DMS53 treated with DMSO at 0.1 percent for 48 hours (cell line): ENCODE data around the gene SHANK1.
"Not testable (repeated sequence)": the region's sequence is repeated elsewhere in the genome, so short reads cannot be mapped to it uniquely, and the experiment has no call there.

Source experiments
- DNase-seq: peaks from one replicate; lab custom pipeline; 2025; ENCODE audit not compliant: unreplicated experiment; lab: John Stamatoyannopoulos, UW

The SHANK1 gene

GRCh38 chr19:50639121-50640112 is 80.2 kb downstream of the SHANK1 start, which contains the start of gene SYT3:
Gene SYT3 (minus strand): TSS chr19:50639881. CDS start chr19:50637411, 2,470 bp downstream.
- DNase-seq = no peak

DNA sequence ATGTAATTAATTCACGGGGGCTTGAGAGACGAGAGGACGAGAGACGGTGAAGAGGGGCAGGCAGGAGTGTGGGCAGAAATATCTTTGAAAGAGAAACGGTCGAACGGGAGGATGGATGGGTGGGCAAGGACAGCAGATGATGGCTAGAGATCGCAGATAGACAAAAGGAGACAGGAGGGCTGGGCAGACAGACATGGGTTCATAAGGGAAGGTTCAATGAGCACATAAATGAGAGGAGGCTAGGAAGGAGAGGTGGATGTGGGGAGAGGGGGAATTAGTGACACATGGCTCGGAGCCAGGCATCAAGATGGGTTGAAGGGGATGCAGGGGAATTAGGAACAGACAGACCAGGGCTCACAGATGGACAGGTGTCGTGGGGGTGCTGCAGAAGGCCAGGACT is 81.0 kb downstream of the SHANK1 start:
- no peak for DNase-seq

DNA sequence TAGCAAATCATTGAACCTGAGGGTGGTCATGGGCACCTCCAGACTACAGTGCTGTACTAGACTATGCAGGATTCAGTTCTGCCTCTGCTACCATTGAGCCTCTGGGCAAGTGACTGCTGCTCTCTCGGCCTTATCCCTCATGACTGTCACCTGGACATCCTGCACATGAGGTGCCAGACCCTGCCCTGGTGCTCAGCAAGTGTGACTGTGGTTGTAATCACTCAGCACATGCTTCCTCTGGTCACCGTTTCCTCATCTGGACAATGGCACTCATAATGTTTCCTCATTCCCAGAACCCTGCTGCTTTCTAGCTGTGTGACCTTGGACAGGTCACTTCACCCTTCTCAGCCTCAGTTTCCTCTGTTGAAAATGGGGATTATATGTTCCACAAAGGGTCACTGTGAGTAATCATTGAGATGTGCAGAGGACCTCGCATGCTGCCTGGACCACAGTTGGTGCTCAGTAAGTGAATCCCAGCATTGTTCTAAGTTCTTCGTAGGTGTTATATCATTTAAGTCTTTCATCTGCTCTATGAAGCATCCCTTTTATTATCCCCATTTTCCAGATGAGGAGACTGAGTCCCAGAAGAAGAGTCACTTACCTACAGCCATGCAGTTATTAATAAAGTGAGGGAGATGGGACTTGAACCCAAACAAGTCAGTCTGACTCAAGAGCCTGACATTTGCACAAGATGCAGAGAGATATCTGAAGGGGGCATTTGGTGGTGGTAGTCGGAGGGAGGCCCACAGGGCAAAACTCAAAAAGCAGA is 83.1 kb downstream of the SHANK1 start:
- no peak for DNase-seq

DNA sequence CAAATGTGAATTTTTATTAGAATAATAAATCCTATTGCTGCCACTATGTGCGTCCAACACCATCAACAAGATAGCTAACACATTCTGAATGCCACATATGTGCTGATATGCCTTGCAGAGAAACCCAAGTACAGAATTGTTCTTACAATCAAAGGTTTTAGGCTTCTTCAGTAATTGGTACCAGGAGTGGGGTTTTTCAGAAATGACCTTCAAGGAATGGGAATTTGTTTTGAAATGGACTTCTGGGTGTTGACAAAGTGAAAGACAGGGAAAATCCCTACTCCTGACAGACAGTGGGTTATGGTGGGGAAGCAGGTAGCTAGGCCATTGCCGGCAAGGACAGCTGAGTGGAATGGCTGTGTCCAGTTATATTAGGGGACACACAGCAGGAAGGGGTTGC is 85.6 kb downstream of the SHANK1 start:
- no peak for DNase-seq

DNA sequence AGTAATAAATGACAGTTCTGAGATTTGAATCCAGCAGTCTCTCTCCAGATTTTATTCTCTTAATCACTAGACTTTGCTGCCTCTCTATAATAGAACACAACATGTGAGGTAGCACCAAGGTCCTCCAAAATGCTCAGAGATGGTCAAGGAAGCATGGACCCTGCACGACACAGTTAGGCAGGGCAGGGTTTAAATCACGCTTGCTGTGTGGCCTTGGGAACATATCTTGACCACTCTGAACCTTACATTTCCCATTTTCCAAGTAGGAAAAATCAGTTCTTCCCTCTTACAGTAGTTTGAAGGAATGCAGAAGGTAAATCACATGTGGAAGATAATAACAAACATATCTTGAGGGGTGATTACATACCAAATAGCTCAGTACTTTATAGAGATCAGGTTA is 86.2 kb downstream of the SHANK1 start:
- DNase-seq = no peak

DNA sequence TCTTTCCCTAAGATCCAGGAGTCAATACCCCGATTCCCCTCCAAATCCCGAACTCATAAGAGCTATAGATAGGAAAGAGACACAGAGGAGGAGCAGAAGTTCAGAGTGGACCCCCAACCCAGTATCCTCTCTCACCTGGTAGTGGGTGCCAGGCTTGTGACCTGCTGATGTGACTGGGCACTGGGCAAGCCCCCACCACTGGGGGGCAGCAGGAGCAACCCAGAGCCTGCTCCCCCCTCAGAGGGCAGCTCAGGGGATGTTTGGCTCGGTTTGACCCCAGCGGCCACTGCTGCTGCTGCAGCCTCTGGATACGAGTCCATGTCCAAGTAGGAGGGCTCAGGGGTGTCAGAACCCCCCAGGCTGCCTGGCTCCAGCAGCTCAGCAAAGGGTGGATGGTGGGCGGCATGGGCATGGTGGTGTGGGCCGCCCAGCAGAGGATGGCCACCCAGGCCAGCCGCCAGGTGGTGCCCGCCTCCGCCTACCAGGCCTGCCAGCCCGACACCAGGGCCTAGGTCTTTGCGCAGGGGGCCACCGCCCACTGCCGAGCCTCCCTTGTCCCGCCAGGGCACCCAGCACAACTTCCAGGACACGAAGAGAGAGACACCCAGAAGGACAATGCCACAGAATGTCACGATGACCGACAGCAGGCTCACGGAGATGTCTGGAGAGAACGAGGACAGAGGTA is 87.3 kb downstream of the SHANK1 start:
- DNase-seq = no peak

DNA sequence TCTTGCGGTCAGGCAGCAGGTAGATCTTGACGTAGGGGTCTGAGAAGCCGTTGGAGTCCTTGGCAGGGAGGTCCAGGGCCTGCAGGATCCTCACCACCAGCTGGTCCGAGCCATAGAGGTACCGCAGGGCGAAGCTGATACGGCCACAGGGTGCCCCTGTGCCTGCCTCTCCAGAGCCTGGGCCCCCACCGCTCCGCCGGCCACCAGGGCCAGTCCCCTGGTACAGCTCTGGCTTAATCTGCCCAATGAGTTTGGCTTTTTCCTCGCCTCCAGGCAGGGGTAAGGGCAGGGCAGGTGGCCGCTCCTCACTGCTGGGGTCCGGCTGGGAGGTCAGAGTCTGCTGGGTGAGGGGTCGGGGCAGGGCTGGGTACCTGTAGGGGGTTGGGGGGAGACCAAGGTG is 89.8 kb downstream of the SHANK1 start:
- DNase-seq = no peak

DNA sequence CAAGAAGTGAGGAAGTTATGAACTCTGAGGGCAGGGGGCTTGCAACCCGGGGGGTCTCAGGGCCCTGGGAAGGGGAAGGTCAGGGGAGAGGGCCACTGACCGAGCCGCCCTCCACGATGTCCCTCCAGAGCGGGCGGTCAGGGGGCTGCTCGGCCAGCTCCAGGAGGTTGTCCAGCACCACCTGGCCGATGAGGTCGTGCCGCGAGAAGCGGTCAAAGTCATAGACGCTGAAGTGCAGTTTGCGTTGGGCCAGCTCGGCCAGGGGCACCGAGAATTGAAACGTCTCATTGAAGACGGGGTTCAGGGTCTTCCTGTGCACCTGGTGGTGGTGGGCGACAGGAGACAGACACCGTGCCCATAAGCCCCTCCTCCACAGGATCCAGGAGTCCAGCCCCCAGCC is 90.4 kb downstream of the SHANK1 start:
- no peak for DNase-seq

- DNase-seq = no peak
Observed at GRCh38 chr19:50628551-50628950, 91.1 kb downstream of the SHANK1 start.

GRCh38 chr19:50628146-50628545 is 91.5 kb downstream of the SHANK1 start:
- no peak for DNase-seq

DNA sequence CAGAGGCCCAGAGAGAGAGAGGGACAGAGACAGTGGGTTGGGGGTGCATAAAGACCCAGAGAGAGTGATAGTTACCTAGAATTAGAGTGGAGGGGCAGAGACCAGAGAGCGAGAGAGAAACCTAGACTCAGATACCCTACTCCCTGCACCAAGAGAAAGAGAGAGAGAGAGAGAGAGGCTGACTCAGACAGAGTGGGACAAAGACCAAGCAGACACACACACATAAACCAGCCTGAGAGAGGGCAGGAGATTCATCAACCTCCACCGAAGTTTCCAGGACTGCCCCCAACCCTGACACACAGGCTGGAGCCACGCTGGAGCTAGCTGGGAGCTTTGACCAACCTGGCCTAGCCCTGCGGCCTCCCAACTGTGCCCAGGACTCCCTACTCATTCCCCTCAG is 92.8 kb downstream of the SHANK1 start:
- DNase-seq = no peak

DNA sequence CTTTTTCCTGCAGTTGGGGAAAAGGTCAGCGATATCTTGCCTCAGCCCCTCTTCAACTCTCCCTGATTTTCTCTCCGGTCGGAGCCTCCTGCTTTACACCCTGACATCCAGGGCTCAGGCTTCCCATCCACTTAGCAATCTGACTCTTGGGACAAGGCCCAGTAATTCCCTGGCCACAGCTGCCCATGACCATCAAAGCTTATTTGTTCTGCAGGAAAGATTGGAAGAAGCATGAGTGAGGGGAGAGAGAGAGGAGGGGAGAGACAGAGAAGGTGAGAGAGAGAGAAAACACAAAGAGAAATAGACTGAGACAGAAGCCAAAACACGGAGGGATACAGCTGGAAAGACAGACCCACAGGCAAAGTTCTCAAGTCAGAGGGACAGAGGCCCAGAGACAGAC is 93.6 kb downstream of the SHANK1 start:
- DNase-seq = no peak

DNA sequence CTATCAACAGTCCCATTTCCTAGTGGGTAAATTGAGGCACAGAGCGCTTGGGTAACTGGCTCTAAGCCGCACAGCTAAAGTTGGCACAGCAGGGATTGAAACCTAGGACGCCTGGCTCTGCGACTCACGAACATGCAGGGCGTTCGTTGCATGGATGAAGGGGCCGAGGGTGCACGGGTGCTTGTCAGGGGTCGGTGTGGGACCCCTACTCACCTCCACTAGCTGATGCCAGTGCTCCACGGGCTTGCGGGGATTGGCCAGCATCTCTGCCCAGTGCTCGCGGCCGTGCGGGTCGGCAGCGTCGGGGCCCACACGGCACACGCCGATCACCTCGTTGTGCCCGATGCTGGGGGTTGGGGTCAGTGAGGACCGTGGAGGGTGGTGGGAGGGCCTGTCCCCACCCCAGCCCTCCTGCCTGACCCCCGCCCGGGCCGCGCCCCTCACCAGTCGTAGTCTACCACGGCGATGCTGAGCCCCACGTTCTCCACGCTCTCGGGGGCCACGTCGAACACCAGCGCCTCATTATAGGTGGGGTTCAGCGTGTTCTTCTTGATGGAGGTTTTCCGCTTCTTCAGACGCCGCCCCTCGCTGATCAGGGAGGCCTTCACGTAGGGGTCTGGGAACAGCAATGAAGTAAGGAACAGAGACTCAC is 94.5 kb downstream of the SHANK1 start:
- no peak for DNase-seq

- DNase-seq = not testable (repeated sequence)
Observed at GRCh38 chr19:50620394-50620906, 99.2 kb downstream of the SHANK1 start.

- DNase-seq = not testable (repeated sequence)
Observed at GRCh38 chr19:50619184-50619583, 100.4 kb downstream of the SHANK1 start.

GRCh38 chr19:50618379-50618778 is 101.2 kb downstream of the SHANK1 start:
- not testable (repeated sequence) for DNase-seq

DNA sequence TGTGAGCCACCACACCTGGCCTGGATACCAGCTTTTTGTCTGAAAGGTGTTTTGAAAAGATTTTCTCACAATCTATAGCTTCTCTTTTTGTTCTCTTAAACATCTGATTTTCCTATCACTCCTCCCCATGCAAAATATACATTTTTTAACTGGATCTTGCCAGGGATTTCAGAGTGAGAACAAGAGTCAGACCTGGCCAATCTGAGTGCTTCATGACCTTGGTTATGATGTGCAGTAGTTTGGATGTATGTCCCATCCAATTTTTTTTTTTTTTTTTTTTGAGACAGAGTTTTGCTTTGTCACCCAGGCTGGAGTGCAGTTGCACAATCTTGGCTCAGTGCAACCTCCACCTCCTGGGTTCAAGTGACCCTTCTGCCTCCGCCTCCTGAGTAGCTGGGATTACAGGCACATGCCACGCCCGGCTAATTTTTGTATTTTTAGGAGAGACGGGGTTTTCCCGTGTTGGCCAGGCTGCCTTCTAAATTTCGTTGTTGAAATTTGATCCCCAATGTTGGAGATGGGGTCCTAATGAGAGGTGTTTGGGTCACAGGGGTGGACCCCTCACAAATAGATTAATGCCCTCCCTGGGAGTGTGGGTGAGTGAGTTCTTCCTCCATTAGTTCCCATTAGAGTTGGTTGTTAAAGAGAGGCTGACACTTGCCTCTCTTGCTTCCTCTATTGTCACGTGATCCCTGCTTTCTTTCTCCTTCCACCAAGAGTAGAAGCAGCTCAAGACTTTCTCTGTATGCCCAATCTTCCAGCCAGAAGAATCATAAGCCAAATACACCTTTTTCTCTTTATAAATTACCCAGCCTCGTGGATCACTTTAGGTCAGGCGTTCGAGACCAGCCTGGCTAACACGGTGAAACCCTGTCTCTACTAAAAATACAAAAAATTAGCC is 106.8 kb downstream of the SHANK1 start:
- not testable (repeated sequence) for DNase-seq
